PC-9 (cell line): ENCODE measurements around the gene ING3. TPM values are rescaled to one million over a fixed set of nuclear protein-coding genes. Genes with fewer than 3 reads are reported as not detected.

Experiments
- BruUV-seq: library from RNA; stranded (reverse); fragments of 400-500 nt; replicated peaks from 2 replicates; lab custom pipeline; 2021; lab: Mats Ljungman, UMichigan
- CTCF ChIA-PET: fragments of 300-600 bp; sonication (Branson Sonifier 250); formaldehyde crosslinking; loops from one replicate; lab custom pipeline; 2022; ENCODE audit warnings: antibody characterized with exemption; lab: Charles Lee
- POLR2A ChIA-PET: fragments of 300-600 bp; sonication (Branson Sonifier 250); formaldehyde crosslinking; loops from one replicate; lab custom pipeline; 2022; ENCODE audit warnings: antibody characterized with exemption; ENCODE audit not compliant: unreplicated experiment; lab: Charles Lee
- DNase-seq, 2 experiments: peaks; one replicate each; pipeline versions ENCODE4 v3.0.0 to v3.0.0-alpha.2; 2015 to 2022; ENCODE audit warnings: mixed read lengths in 1 of 2
- H2AFZ ChIP-seq: fragments of 200-600 bp; sonication (generic); 2 replicates; pipeline ENCODE4 v1.8.1; 2017; ENCODE audit warnings: antibody characterized with exemption
- H3F3A ChIP-seq: fragments of 200-600 bp; sonication (generic); 2 replicates; pipeline ENCODE4 v1.8.1; 2017; ENCODE audit warnings: antibody characterized with exemption, mild to moderate bottlenecking, low read depth; ENCODE audit not compliant: insufficient read depth
- H3K27ac ChIP-seq: fragments of 200-600 bp; sonication (generic); 2 replicates; pipeline ENCODE4 v1.6.1; 2016; ENCODE audit warnings: mixed run types
- H3K27me3 ChIP-seq: fragments of 200-600 bp; sonication (generic); 2 replicates; pipeline ENCODE4 v1.6.1; 2016; ENCODE audit warnings: low read depth, mixed run types; ENCODE audit not compliant: insufficient read depth
- H3K36me3 ChIP-seq: fragments of 200-600 bp; sonication (generic); 2 replicates; pipeline ENCODE4 v1.6.1; 2016; ENCODE audit warnings: low read depth, mixed run types
- H3K4me1 ChIP-seq: fragments of 200-600 bp; sonication (generic); replicated peaks from 2 replicates; pipeline ENCODE4 v1.6.1; 2016; ENCODE audit warnings: mixed run types; ENCODE audit not compliant: insufficient read depth
- H3K4me2 ChIP-seq: fragments of 200-600 bp; sonication (generic); 2 replicates; pipeline ENCODE4 v1.6.1; 2017; ENCODE audit warnings: mixed run types
- H3K4me3 ChIP-seq: fragments of 200-600 bp; sonication (generic); 2 replicates; pipeline ENCODE4 v1.6.1; 2016; ENCODE audit warnings: mixed run types
- H3K79me2 ChIP-seq: fragments of 200-600 bp; sonication (generic); 2 replicates; pipeline ENCODE4 v1.6.1; 2017; ENCODE audit warnings: low read depth, mixed run types
- H3K9me2 ChIP-seq: fragments of 200-600 bp; sonication (generic); 2 replicates; pipeline ENCODE4 v1.8.1; 2017; ENCODE audit warnings: mild to moderate bottlenecking; ENCODE audit not compliant: insufficient read depth
- H3K9me3 ChIP-seq: fragments of 200-600 bp; sonication (generic); 2 replicates; pipeline ENCODE4 v1.8.1; 2016; ENCODE audit warnings: low read depth; ENCODE audit not compliant: insufficient read depth
- H4K20me1 ChIP-seq: fragments of 200-600 bp; sonication (generic); 2 replicates; pipeline ENCODE4 v1.8.1; 2017; ENCODE audit not compliant: insufficient read depth
- EZH2 ChIP-seq: fragments of 200-600 bp; sonication (generic); IDR thresholded peaks from 2 replicates; pipeline ENCODE4 v1.8.0; 2017; ENCODE audit warnings: antibody characterized with exemption, low read depth
- intact Hi-C: fragments of 100-400 bp; cut with micrococcal nuclease; formaldehyde crosslinking; loops from one replicate; pipeline ENCODE4 v1.10.0; 2022; ENCODE audit not compliant: unreplicated experiment
- total RNA-seq: library from RNA; stranded (reverse); gene quantifications from 2 replicates; pipeline ENCODE4 v1.2.3, GENCODE V29; 2021
- TF ChIP-seq, protein P1 (sequence below): fragments of 200-600 bp; sonication (generic); conservative IDR thresholded peaks from 2 replicates; pipeline ENCODE4 v1.6.1; 2017; ENCODE audit warnings: mixed run types, antibody characterized with exemption, mild to moderate bottlenecking, moderate library complexity

Gene ING3
- total RNA-seq, 1 experiment from 2014 or later = 16.4 TPM

DNA sequence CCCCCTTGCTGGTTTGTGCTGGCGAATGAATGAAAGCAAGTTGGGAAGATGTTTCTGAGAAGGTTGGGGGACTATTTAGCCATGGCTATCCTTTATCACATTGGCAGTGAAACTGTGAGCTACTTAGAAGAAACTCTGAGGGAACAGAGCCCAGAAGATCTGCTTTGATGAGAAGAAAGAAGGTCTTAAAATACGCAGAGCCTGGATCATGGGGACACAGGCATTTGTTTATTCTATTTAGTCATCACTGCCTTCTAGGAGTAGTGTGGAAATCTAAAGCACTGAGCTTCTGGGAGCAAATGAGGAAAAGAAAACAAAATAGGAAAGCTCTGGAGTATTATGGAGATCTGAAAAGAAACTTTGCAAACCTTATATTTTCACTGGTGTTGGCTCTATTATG, 66.4 kb downstream of the ING3 start:
- Histone ChIP-seq H3K27me3 (no peaks in the 10 kb centered on the region), H3K27ac (no peak overlapping the region), H3K9me3 (no peaks in the 10 kb centered on the region), H3K4me1 (peaks cover 28% of the 10 kb centered on the region; the same call in 1 of the 2 replicates), H3K4me2 (no peak overlapping the region), H2AFZ (no peak overlapping the region), H3K36me3 (no peaks in the 10 kb centered on the region), H4K20me1 (no peaks in the 10 kb centered on the region), H3K79me2 (no peaks in the 10 kb centered on the region), H3F3A (peaks cover 4% of the 10 kb centered on the region), H3K4me3 (no peak overlapping the region), H3K9me2 (no peaks in the 10 kb centered on the region)
- POLR2A ChIA-PET = no interaction called here
- CTCF ChIA-PET = interaction anchor here (0.6 kb wide), 1 partner anchor 29 kb away, joined by 3 read pairs; no protein-coding TSS in a partner anchor
- TF ChIP-seq, protein P1, sequence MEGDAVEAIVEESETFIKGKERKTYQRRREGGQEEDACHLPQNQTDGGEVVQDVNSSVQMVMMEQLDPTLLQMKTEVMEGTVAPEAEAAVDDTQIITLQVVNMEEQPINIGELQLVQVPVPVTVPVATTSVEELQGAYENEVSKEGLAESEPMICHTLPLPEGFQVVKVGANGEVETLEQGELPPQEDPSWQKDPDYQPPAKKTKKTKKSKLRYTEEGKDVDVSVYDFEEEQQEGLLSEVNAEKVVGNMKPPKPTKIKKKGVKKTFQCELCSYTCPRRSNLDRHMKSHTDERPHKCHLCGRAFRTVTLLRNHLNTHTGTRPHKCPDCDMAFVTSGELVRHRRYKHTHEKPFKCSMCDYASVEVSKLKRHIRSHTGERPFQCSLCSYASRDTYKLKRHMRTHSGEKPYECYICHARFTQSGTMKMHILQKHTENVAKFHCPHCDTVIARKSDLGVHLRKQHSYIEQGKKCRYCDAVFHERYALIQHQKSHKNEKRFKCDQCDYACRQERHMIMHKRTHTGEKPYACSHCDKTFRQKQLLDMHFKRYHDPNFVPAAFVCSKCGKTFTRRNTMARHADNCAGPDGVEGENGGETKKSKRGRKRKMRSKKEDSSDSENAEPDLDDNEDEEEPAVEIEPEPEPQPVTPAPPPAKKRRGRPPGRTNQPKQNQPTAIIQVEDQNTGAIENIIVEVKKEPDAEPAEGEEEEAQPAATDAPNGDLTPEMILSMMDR = no peak
- no peak for TF ChIP-seq EZH2
- intact Hi-C loops = no loop called here
- BruUV-seq = no TSS peak
- no peak for DNase-seq

DNA sequence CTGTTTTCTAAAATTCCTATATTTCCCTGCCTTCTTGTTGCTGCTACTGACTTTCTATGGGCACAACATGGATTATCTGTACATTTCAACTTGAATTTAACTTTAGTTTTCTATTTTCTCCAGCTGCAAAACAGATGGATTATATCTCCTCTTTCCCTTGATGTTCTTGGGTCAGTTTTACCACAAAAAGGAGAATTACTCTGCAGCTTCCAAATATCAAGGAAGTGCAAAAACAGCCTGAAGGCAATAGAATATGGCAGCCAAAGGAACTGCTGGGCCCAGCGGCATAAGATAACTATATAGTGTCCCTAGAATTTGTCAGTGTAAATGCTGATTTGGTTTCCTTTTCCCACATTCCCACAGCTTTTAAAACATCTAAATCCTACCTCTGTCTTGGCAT, 67.0 kb downstream of the ING3 start:
- H3K27ac ChIP-seq = no peak overlapping the region
- H3K4me3 ChIP-seq = no peak overlapping the region
- H3K9me2 ChIP-seq = no peaks in the 10 kb centered on the region
- no peaks in the 10 kb centered on the region for H3K36me3 ChIP-seq
- H3K79me2 ChIP-seq = no peaks in the 10 kb centered on the region
- H3K27me3 ChIP-seq = no peaks in the 10 kb centered on the region
- no peak for DNase-seq
- peaks cover 4% of the 10 kb centered on the region for H3F3A ChIP-seq
- H4K20me1 ChIP-seq = no peaks in the 10 kb centered on the region
- no peak overlapping the region for H2AFZ ChIP-seq
- ChIA-PET CTCF (interaction anchor here (0.6 to 0.7 kb wide), 2 partner anchors 30 to 41 kb away, joined by 3 read pairs; no protein-coding TSS in a partner anchor), POLR2A (no interaction called here)
- H3K4me2 ChIP-seq = no peak overlapping the region
- TF ChIP-seq, protein P1 = no peak
- no peaks in the 10 kb centered on the region for H3K9me3 ChIP-seq
- H3K4me1 ChIP-seq = peaks cover 28% of the 10 kb centered on the region; the same call in 1 of the 2 replicates
- no TSS peak for BruUV-seq
- intact Hi-C loops = no loop called here

DNA sequence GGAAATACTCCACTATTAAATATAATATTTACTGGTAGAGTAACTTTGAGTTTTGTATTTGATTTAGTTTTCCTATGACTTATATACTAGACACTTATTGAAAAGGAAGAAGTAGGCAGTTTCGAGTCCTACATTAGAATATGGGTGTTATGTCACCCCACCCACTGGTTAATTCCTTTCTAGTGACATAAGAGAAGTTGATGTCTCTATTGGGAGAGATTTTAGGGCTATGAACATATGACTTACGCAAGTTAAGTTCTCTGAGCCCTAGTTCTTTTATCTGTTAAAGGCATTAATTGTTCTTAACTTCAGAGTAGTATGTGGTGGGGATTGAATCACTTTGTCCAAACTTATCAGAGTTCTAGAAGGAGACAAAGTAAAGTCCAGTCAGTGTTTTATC, 68.4 kb downstream of the ING3 start:
- BruUV-seq = no TSS peak
- Histone ChIP-seq H3K4me2 (no peak overlapping the region), H3K79me2 (no peaks in the 10 kb centered on the region), H3K27ac (no peak overlapping the region), H3F3A (peaks cover 4% of the 10 kb centered on the region), H3K9me3 (no peaks in the 10 kb centered on the region), H3K4me1 (peaks cover 23% of the 10 kb centered on the region; the same call in 1 of the 2 replicates), H3K36me3 (no peaks in the 10 kb centered on the region), H3K9me2 (no peaks in the 10 kb centered on the region), H3K4me3 (no peak overlapping the region), H4K20me1 (no peaks in the 10 kb centered on the region), H2AFZ (no peak overlapping the region), H3K27me3 (no peaks in the 10 kb centered on the region)
- POLR2A ChIA-PET = no interaction called here
- intact Hi-C loops = no loop called here
- CTCF ChIA-PET = no interaction called here
- TF ChIP-seq, protein P1 = no peak
- no peak for TF ChIP-seq EZH2
- no peak for DNase-seq
